A549 (cell line): ENCODE measurements around the gene NHERF1. TPM values are rescaled to one million over a fixed set of nuclear protein-coding genes. Genes with fewer than 3 reads are reported as not detected.

Source experiments
- ATAC-seq, 2 experiments: fragments of 200-7000 bp in 1 of 2; fragments of >200 bp in 1 of 2; cut with Nextera tagmentation in 1 of 2; cut with Tn5 transposase in 1 of 2; 3 replicates each; pipeline versions ENCODE4 v1.8.0 to v1.9.1; 2018 to 2020; ENCODE audit warnings: mild to moderate bottlenecking in 1 of 2, moderate library complexity in 1 of 2
- CTCF ChIA-PET: fragments of 300-600 bp; sonication (Branson Sonifier 250); formaldehyde crosslinking; extraction: SDS; loops from one replicate; lab custom pipeline; 2021; ENCODE audit warnings: antibody characterized with exemption, inconsistent platforms; lab: Yijun Ruan, JAX
- POLR2A ChIA-PET: fragments of 350-600 bp; formaldehyde crosslinking; extraction: SDS; loops from one replicate; lab custom pipeline; 2021; ENCODE audit warnings: antibody characterized with exemption, inconsistent platforms; lab: Yijun Ruan, JAX
- DNase-seq, 2 experiments: peaks; one replicate each; pipeline versions ENCODE4 v3.0.0 to v3.0.0-alpha.2; 2011 to 2016; ENCODE audit warnings: low read depth in 1 of 2, low spot score in 1 of 2
- FAIRE-seq: peaks from 2 replicates; lab custom pipeline; 2011; peaks lifted over from hg19 to GRCh38; lab: Jason Lieb, UNC
- H3K27ac ChIP-seq, 2 experiments: fragments of >200 bp; sonication (Bioruptor Twin); formaldehyde crosslinking; 3 replicates each; pipeline ENCODE4 v1.5.1; 2016 to 2017
- H3K4me1 ChIP-seq: fragments of >200 bp; sonication (Bioruptor Twin); formaldehyde crosslinking; 3 replicates; pipeline ENCODE4 v1.6.1; 2016
- H3K4me2 ChIP-seq: fragments of >200 bp; sonication (Bioruptor Twin); formaldehyde crosslinking; 3 replicates; pipeline ENCODE4 v1.6.1; 2016
- H3K4me3 ChIP-seq: fragments of >200 bp; sonication (Bioruptor Twin); formaldehyde crosslinking; 3 replicates; pipeline ENCODE4 v1.5.1; 2016
- H3K9me3 ChIP-seq: fragments of >200 bp; sonication (Bioruptor Twin); formaldehyde crosslinking; 3 replicates; pipeline ENCODE4 v1.6.1; 2016
- ATOH8 ChIP-seq: fragments of 250-450 bp; sonication (Bioruptor Pico); IDR thresholded peaks from 2 replicates; pipeline ENCODE4 v1.5.0; 2020; ENCODE audit warnings: low read depth, mild to moderate bottlenecking, moderate library complexity
- BHLHE40 ChIP-seq: IDR thresholded peaks from 2 replicates; pipeline ENCODE4 v1.6.1; 2012; ENCODE audit warnings: low read depth, low read length, inconsistent platforms
- CBX2 ChIP-seq: fragments of 200-600 bp; sonication (generic); IDR thresholded peaks from 2 replicates; pipeline ENCODE4 v1.6.1; 2016; ENCODE audit warnings: low read depth, mild to moderate bottlenecking, borderline replicate concordance
- CEBPB ChIP-seq, 2 experiments: fragments of >200 bp in 1 of 2; sonication (Bioruptor Twin) in 1 of 2; formaldehyde crosslinking in 1 of 2; IDR thresholded peaks; 2 replicates each; pipeline ENCODE4 v1.6.1; 2012 to 2016
- EHMT2 ChIP-seq: fragments of 200-600 bp; sonication (generic); IDR thresholded peaks from 2 replicates; pipeline ENCODE4 v1.6.1; 2016; ENCODE audit warnings: antibody characterized with exemption, low read depth, mild to moderate bottlenecking, moderate library complexity
- FOSL2 ChIP-seq, 2 experiments: fragments of 450-650 bp in 1 of 2; fragments of >200 bp in 1 of 2; sonication (Bioruptor Twin) in 1 of 2; formaldehyde crosslinking; IDR thresholded peaks; 2 replicates each; pipeline versions ENCODE4 v1.5.0 to v1.6.1; 2016 to 2020; ENCODE audit warnings: mild to moderate bottlenecking in 1 of 2, moderate library complexity in 1 of 2
- HES2 ChIP-seq: fragments of >200 bp; sonication (Bioruptor Twin); formaldehyde crosslinking; IDR thresholded peaks from 2 replicates; pipeline ENCODE4 v1.6.1; 2016
- HEYL ChIP-seq: fragments of 250-450 bp; sonication (Bioruptor Pico); IDR thresholded peaks from 2 replicates; pipeline ENCODE4 v1.8.0; 2021; ENCODE audit warnings: mild to moderate bottlenecking, moderate library complexity
- HMGXB4 ChIP-seq: fragments of 250-450 bp; sonication (Bioruptor Pico); IDR thresholded peaks from 2 replicates; pipeline ENCODE4 v1.5.0; 2021; ENCODE audit warnings: mild to moderate bottlenecking, moderate library complexity, borderline replicate concordance
- HOXB5 ChIP-seq: fragments of 250-450 bp; sonication (Bioruptor Pico); IDR thresholded peaks from 2 replicates; pipeline ENCODE4 v1.5.0; 2020; ENCODE audit warnings: mild to moderate bottlenecking, moderate library complexity
- JUNB ChIP-seq: fragments of >200 bp; sonication (Bioruptor Twin); formaldehyde crosslinking; IDR thresholded peaks from 2 replicates; pipeline ENCODE4 v1.6.1; 2016
- MAFK ChIP-seq: fragments of 450-650 bp; IDR thresholded peaks from 2 replicates; pipeline ENCODE4 v1.6.1; 2014; ENCODE audit not compliant: partially characterized antibody
- MAX ChIP-seq: IDR thresholded peaks from 2 replicates; pipeline ENCODE4 v1.6.1; 2012
- NFE2L2 ChIP-seq: fragments of 150-350 bp; conservative IDR thresholded peaks from 2 replicates; pipeline ENCODE4 v1.6.1; 2014; ENCODE audit warnings: low read length
- NR3C1 ChIP-seq: fragments of >200 bp; sonication (Bioruptor Twin); formaldehyde crosslinking; IDR thresholded peaks from 3 replicates; pipeline ENCODE4 v1.6.1; 2017
- POLR2A ChIP-seq: IDR thresholded peaks from 2 replicates; pipeline ENCODE4 v1.6.1; 2012; ENCODE audit warnings: mild to moderate bottlenecking, low read length
- POLR2AphosphoS2 ChIP-seq: conservative IDR thresholded peaks from 2 replicates; pipeline ENCODE4 v1.6.1; 2012; ENCODE audit warnings: low read length, improper control_type of control experiment, inconsistent platforms
- RCOR1 ChIP-seq: fragments of 150-350 bp; IDR thresholded peaks from 2 replicates; pipeline ENCODE4 v1.6.1; 2014; ENCODE audit warnings: antibody characterized with exemption, low read length, low read depth
- RNF2 ChIP-seq: fragments of 200-600 bp; sonication (generic); IDR thresholded peaks from 2 replicates; pipeline ENCODE4 v1.6.1; 2016; ENCODE audit warnings: low read depth, mild to moderate bottlenecking, antibody characterized with exemption, moderate library complexity, borderline replicate concordance
- SMC3 ChIP-seq: fragments of >200 bp; sonication (Bioruptor Twin); formaldehyde crosslinking; IDR thresholded peaks from 3 replicates; pipeline ENCODE4 v1.6.1; 2018; ENCODE audit warnings: inconsistent platforms
- SREBF2 ChIP-seq: fragments of 450-650 bp; IDR thresholded peaks from 2 replicates; pipeline ENCODE4 v1.6.1; 2014; ENCODE audit warnings: mild to moderate bottlenecking, moderate library complexity
- ZC3H11A ChIP-seq: fragments of 450-650 bp; IDR thresholded peaks from 2 replicates; pipeline ENCODE4 v1.6.1; 2014; ENCODE audit warnings: antibody characterized with exemption, mild to moderate bottlenecking
- ZFP36 ChIP-seq: fragments of 450-650 bp; IDR thresholded peaks from 2 replicates; pipeline ENCODE4 v1.6.1; 2014; ENCODE audit warnings: borderline replicate concordance; ENCODE audit not compliant: partially characterized antibody
- ZNF302 ChIP-seq: fragments of 250-450 bp; sonication (Bioruptor Pico); IDR thresholded peaks from 2 replicates; pipeline ENCODE4 v1.9.0; 2021; ENCODE audit warnings: inconsistent platforms, mild to moderate bottlenecking, moderate library complexity
- whole genome bisulfite sequencing: methylation state at CpG from one replicate; pipeline ENCODE4 v1.1.6; 2017; ENCODE audit errors: missing lambda C conversion rate; 5-methylcytosine and 5-hydroxymethylcytosine counted together
- polyA plus RNA-seq, 4 experiments: library from polyadenylated mRNA; depleted of rRNA in 3 of 4; stranded (reverse); fragments of >200 nt; fragmentation: RNase III in 1 of 4; extraction: RNeasy Plus Mini Kit Qiagen cat#74134 plus additional on column Dnase treatment in 1 of 4; gene quantifications; 2 replicates in 3 of 4; 3 replicates in 1 of 4; pipeline ENCODE4 v1.2.3, GENCODE V29; 2011 to 2017

The NHERF1 gene
- polyA plus RNA-seq, 2 of the 4 experiments (the other 2 are of a cell fraction) = 41.5 to 51.5 TPM

- CTCF ChIA-PET = interaction anchor here (1.6 to 53.6 kb wide), 6 partner anchors 10 to 139 kb away, joined by 7 to 1302 read pairs (median 105); partner anchors contain the start of genes FDXR, GRIN2C and NAT9
- Histone ChIP-seq H3K4me2 (no peak overlapping the region), H3K4me1 (no peaks in the 10 kb centered on the region), H3K4me3 (no peak overlapping the region), H3K9me3 (no peaks in the 10 kb centered on the region), H3K27ac (no peak overlapping the region)
- DNase-seq (no peak), ATAC-seq (no peak), FAIRE-seq (no peak)
- TF ChIP-seq FOSL2 (IDR thresholded peaks at IDR 0.05) (no peak), FOSL2 (CRISPR knock-in tag; IDR thresholded peaks at IDR 0.05) (no peak), NR3C1 (no peak), HMGXB4 (CRISPR knock-in tag) (no peak), HES2 (no peak), CBX2 (no peak)
- POLR2A ChIA-PET = no interaction called here
- 85% methylated on average over 4 of the region's 4 CpGs for WGBS
Measured at GRCh38 chr17:74796211-74796610, 47.8 kb downstream of the NHERF1 start.

- H3K27ac ChIP-seq = no peak overlapping the region
- no peaks in the 10 kb centered on the region for H3K4me1 ChIP-seq
- FAIRE-seq = no peak
- TF ChIP-seq ZFP36 = no peak
- TF ChIP-seq POLR2A = no peak
- no peak for TF ChIP-seq RNF2
- TF ChIP-seq NFE2L2 = no peak
- no peak for TF ChIP-seq FOSL2 (IDR thresholded peaks at IDR 0.05)
- TF ChIP-seq FOSL2 (CRISPR knock-in tag; IDR thresholded peaks at IDR 0.05) = no peak
- TF ChIP-seq JUNB = no peak
- TF ChIP-seq ATOH8 (CRISPR knock-in tag) = no peak
- no peak for TF ChIP-seq HEYL (CRISPR knock-in tag)
- TF ChIP-seq SREBF2 = no peak
- no peak for TF ChIP-seq HOXB5 (CRISPR knock-in tag)
- no peak for TF ChIP-seq RCOR1
- ChIA-PET POLR2A (no interaction called here), CTCF (interaction anchor here (1.6 to 53.6 kb wide), 6 partner anchors 11 to 140 kb away, joined by 7 to 1302 read pairs (median 105); partner anchors contain the start of genes FDXR, GRIN2C and NAT9)
- whole genome bisulfite sequencing = 93% methylated on average over 6 of the region's 6 CpGs
- ATAC-seq = no peak
- H3K4me3 ChIP-seq = no peak overlapping the region
- no peak overlapping the region for H3K4me2 ChIP-seq
- H3K9me3 ChIP-seq = no peaks in the 10 kb centered on the region
- DNase-seq = no peak
Measured at GRCh38 chr17:74796866-74797265, 48.4 kb downstream of the NHERF1 start.

GRCh38 chr17:74797824-74798223, 49.4 kb downstream of the NHERF1 start:
- no peaks in the 10 kb centered on the region for H3K9me3 ChIP-seq
- 95% methylated on average over 4 of the region's 4 CpGs for WGBS
- DNase-seq (no peak), FAIRE-seq (no peak), ATAC-seq (no peak)
- H3K4me1 ChIP-seq = no peaks in the 10 kb centered on the region
- TF ChIP-seq MAX (no peak), POLR2AphosphoS2 (no peak), FOSL2 (IDR thresholded peaks at IDR 0.05) (no peak), FOSL2 (CRISPR knock-in tag; IDR thresholded peaks at IDR 0.05) (no peak), BHLHE40 (no peak), SMC3 (no peak), CEBPB (IDR thresholded peaks at IDR 0.05) (no peak), RNF2 (no peak), ZC3H11A (no peak), ATOH8 (CRISPR knock-in tag) (no peak), MAFK (no peak), EHMT2 (no peak), ZNF302 (CRISPR knock-in tag) (no peak)
- ChIA-PET POLR2A (interaction anchor here (1.1 kb wide), 1 partner anchor 75 kb away, joined by 3 read pairs; the partner anchor contains the start of gene FDXR), CTCF (interaction anchor here (1.2 to 53.6 kb wide), 6 partner anchors 12 to 140 kb away, joined by 3 to 1302 read pairs (median 105); partner anchors contain the start of genes FDXR, GRIN2C and NAT9)
- H3K4me3 ChIP-seq = no peak overlapping the region
- no peak overlapping the region for H3K27ac ChIP-seq
- H3K4me2 ChIP-seq = no peak overlapping the region
